HG02642 (cell line): ENCODE measurements around the gene BTBD19.
A peak's percentile ranks its signal among the peaks of the same experiment; 100 is the strongest.
"Not testable (repeated sequence)": the region's sequence is repeated elsewhere in the genome, so short reads cannot be mapped to it uniquely, and the experiment has no call there.

Experiments used
- ATAC-seq: cut with Tn5 transposase; IDR thresholded peaks from one replicate; pipeline ENCODE4 v1.9.1; 2021; ENCODE audit warnings: mild to moderate bottlenecking; ENCODE audit not compliant: unreplicated experiment, poor library complexity

Gene BTBD19

GRCh38 chr1:44827197-44828002 lies 19.1 kb downstream of the BTBD19 start:
- ATAC-seq: no peak

GRCh38 chr1:44828003-44828651 lies 19.8 kb downstream of the BTBD19 start:
- no peak for ATAC-seq

- ATAC-seq: no peak
Measured at GRCh38 chr1:44828841-44829440, 20.6 kb downstream of the BTBD19 start.

- no peak for ATAC-seq
Measured at GRCh38 chr1:44829506-44830384, 21.4 kb downstream of the BTBD19 start.

GRCh38 chr1:44830900-44831304 lies 22.6 kb downstream of the BTBD19 start:
- no peak for ATAC-seq

GRCh38 chr1:44831516-44831915 lies 23.2 kb downstream of the BTBD19 start:
- no peak for ATAC-seq

GRCh38 chr1:44832056-44832705 lies 23.9 kb downstream of the BTBD19 start:
- ATAC-seq: no peak

GRCh38 chr1:44834328-44834727 lies 26.0 kb downstream of the BTBD19 start:
- ATAC-seq: no peak

- peak; percentile 66 for ATAC-seq
Measured at GRCh38 chr1:44835738-44836675, 27.7 kb downstream of the BTBD19 start.

- ATAC-seq: not testable (repeated sequence)
Measured at GRCh38 chr1:44838294-44838693, 30.0 kb downstream of the BTBD19 start.

- ATAC-seq: no peak
Measured at GRCh38 chr1:44839576-44839975, 31.3 kb downstream of the BTBD19 start.

GRCh38 chr1:44842486-44842861 lies 34.2 kb downstream of the BTBD19 start:
- ATAC-seq: no peak

GRCh38 chr1:44842862-44843655 lies 34.7 kb downstream of the BTBD19 start, which contains the start of gene PTCH2:
Gene PTCH2 (minus strand): TSS chr1:44843253. CDS start chr1:44842932, 321 bp downstream.
- no peak for ATAC-seq

- ATAC-seq: no peak
Measured at GRCh38 chr1:44846985-44847384, 38.7 kb downstream of the BTBD19 start.

- ATAC-seq: no peak
Measured at GRCh38 chr1:44847845-44848244, 39.5 kb downstream of the BTBD19 start.

- no peak for ATAC-seq
Measured at GRCh38 chr1:44848456-44849181, 40.3 kb downstream of the BTBD19 start.

- no peak for ATAC-seq
Measured at GRCh38 chr1:44849575-44850132, 41.3 kb downstream of the BTBD19 start.
